Prostate gland (tissue), 2 donors: ENCODE data around the gene RAB3B.

Experiments
- POLR2A ChIP-seq: fragments of 450-650 bp; IDR thresholded peaks from one replicate; pipeline ENCODE4 v1.6.1; 2016; ENCODE audit warnings: antibody characterized with exemption, mild to moderate bottlenecking
- POLR2AphosphoS5 ChIP-seq: sonication (generic); formaldehyde crosslinking; IDR thresholded peaks from one replicate; pipeline ENCODE4 v1.6.1; 2017; ENCODE audit warnings: antibody characterized with exemption
- TF ChIP-seq, protein P1 (sequence below), 4 experiments: fragments of 200-600 bp in 2 of 4; fragments of 450-650 bp in 2 of 4; sonication (generic) in 2 of 4; IDR thresholded peaks; 1 replicate in 3 of 4; 2 replicates in 1 of 4; pipeline ENCODE4 v1.5.1; 2016 to 2019; ENCODE audit warnings: antibody characterized with exemption in 4 of 4, mild to moderate bottlenecking in 2 of 4, moderate library complexity in 2 of 4

DNA sequence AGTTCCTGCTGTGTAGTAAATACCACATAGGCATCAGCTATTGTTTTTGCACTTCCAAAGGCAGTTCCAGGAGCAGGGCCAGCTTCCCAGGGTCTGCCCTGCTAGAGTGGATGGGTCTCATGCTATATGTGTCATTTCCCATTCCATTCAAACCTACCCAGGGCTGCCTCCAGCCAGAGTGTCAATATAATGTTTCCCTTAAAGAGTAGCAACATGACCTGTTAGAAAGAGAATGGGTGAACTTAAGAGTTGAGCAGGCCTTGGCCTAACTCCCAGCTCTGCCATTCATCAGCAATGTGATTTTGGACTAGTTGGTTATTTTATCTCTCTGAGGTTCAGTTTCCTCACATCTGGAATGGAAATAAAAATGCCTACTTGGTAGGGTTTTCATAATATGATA, 44.9 kb downstream of the RAB3B start:
- TF ChIP-seq, protein P1, sequence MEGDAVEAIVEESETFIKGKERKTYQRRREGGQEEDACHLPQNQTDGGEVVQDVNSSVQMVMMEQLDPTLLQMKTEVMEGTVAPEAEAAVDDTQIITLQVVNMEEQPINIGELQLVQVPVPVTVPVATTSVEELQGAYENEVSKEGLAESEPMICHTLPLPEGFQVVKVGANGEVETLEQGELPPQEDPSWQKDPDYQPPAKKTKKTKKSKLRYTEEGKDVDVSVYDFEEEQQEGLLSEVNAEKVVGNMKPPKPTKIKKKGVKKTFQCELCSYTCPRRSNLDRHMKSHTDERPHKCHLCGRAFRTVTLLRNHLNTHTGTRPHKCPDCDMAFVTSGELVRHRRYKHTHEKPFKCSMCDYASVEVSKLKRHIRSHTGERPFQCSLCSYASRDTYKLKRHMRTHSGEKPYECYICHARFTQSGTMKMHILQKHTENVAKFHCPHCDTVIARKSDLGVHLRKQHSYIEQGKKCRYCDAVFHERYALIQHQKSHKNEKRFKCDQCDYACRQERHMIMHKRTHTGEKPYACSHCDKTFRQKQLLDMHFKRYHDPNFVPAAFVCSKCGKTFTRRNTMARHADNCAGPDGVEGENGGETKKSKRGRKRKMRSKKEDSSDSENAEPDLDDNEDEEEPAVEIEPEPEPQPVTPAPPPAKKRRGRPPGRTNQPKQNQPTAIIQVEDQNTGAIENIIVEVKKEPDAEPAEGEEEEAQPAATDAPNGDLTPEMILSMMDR (IDR thresholded peaks at IDR 0.05) = no peak
- TF ChIP-seq POLR2A (no peak), POLR2AphosphoS5 (no peak)
